Measurements from ENCODE around the gene CCDC102B. TPM values are rescaled to one million over a fixed set of nuclear protein-coding genes. Genes with fewer than 3 reads are reported as not detected.
A peak's percentile ranks its signal among the peaks of the same experiment; 100 is the strongest.

The CCDC102B gene
- total and polyA plus RNA-seq, 11 donors = 3.0 to 16.1 (median 5.3) TPM

GRCh38 chr18:68984342-68984741, 186.5 kb downstream of the CCDC102B start:
- Histone ChIP-seq H3K27ac (no peak overlapping the region), H3K4me1 (no peaks in the 10 kb centered on the region), H3K9me3 (peaks cover 0 to 22% (median 2%) of the 10 kb centered on the region in 12 donors), H3K36me3 (no peaks in the 10 kb centered on the region), H3K27me3 (no peaks in the 10 kb centered on the region), H3K4me3 (no peak overlapping the region)
- DNase-seq (no peak), ATAC-seq (no peak)
- intact Hi-C loops (cut with DNase I) = no loop called here
- TF ChIP-seq CTCF (IDR thresholded peaks at IDR 0.05) (no peak), POLR2A (IDR thresholded peaks at IDR 0.05) (no peak)
- 60 to 75% (median 71%) methylated on average over 2 of the region's 2 CpGs for WGBS, 4 donors

- Histone ChIP-seq H3K36me3 (no peaks in the 10 kb centered on the region), H3K4me3 (no peak overlapping the region), H3K9me3 (peaks cover 0 to 22% (median 2%) of the 10 kb centered on the region in 12 donors), H3K27me3 (no peaks in the 10 kb centered on the region), H3K4me1 (no peaks in the 10 kb centered on the region), H3K27ac (no peak overlapping the region)
- 84 to 91% (median 89%) methylated on average over 2 of the region's 2 CpGs for WGBS, 4 donors
- ATAC-seq (no peak), DNase-seq (no peak)
- intact Hi-C loops (cut with DNase I) = no loop called here
- TF ChIP-seq CTCF (IDR thresholded peaks at IDR 0.05) = no peak
- TF ChIP-seq POLR2A (IDR thresholded peaks at IDR 0.05) = no peak
Observed at GRCh38 chr18:68985172-68985820, 187.4 kb downstream of the CCDC102B start.

- intact Hi-C loops (cut with DNase I) = no loop called here
- DNase-seq = no peak
- no peaks in the 10 kb centered on the region for H3K27me3 ChIP-seq
- ATAC-seq = no peak
- H3K4me1 ChIP-seq = no peaks in the 10 kb centered on the region
- no peak overlapping the region for H3K27ac ChIP-seq
- H3K36me3 ChIP-seq = no peaks in the 10 kb centered on the region
- TF ChIP-seq POLR2A (IDR thresholded peaks at IDR 0.05) (no peak), CTCF (IDR thresholded peaks at IDR 0.05) (no peak)
- no peak overlapping the region for H3K4me3 ChIP-seq
- H3K9me3 ChIP-seq = peaks cover 0 to 17% (median 0%) of the 10 kb centered on the region in 12 donors
Observed at GRCh38 chr18:68991286-68991685, 193.4 kb downstream of the CCDC102B start.

- H3K27me3 ChIP-seq = no peaks in the 10 kb centered on the region
- H3K27ac ChIP-seq = no peak overlapping the region
- WGBS, 4 donors = 71 to 91% (median 76%) methylated on average over 8 to 12 of the region's 12 CpGs
- no peak overlapping the region for H3K4me3 ChIP-seq
- TF ChIP-seq CTCF (IDR thresholded peaks at IDR 0.05) (no peak), POLR2A (IDR thresholded peaks at IDR 0.05) (no peak)
- no peak for ATAC-seq
- intact Hi-C loops (cut with DNase I) = no loop called here
- H3K4me1 ChIP-seq = no peaks in the 10 kb centered on the region
- peaks cover 0 to 1% (median 0%) of the 10 kb centered on the region in 12 donors for H3K9me3 ChIP-seq
- no peaks in the 10 kb centered on the region for H3K36me3 ChIP-seq
- peak in 1 of 5 donors; percentile 33 for DNase-seq
Observed at GRCh38 chr18:68992719-68993482, 195.0 kb downstream of the CCDC102B start.
